ENCODE measurements around the gene CASKIN2.
"Not testable (repeated sequence)": the region's sequence is repeated elsewhere in the genome, so short reads cannot be mapped to it uniquely, and the experiment has no call there.

The CASKIN2 gene

DNA sequence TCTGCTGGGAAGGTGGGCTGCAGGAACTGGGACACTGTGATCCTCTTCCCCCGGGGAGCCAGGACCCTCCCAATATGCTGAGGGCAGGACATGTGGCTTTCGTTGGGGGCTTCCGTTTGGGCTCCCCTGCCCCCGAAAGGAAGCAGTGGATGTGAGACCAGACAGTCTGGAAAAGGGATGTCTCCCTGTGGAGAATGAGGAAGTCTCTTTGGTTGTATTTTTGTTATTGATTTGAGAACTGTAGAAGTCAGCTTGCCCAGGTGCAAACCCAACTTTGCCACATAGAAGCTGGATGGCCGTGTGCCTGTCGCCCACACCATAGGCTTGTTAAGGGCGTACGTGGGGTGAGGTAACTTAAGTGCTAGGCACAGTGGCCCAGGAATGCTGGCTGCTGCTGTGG lies 28.9 kb upstream of the CASKIN2 start:
- DNase-seq: no peak

DNA sequence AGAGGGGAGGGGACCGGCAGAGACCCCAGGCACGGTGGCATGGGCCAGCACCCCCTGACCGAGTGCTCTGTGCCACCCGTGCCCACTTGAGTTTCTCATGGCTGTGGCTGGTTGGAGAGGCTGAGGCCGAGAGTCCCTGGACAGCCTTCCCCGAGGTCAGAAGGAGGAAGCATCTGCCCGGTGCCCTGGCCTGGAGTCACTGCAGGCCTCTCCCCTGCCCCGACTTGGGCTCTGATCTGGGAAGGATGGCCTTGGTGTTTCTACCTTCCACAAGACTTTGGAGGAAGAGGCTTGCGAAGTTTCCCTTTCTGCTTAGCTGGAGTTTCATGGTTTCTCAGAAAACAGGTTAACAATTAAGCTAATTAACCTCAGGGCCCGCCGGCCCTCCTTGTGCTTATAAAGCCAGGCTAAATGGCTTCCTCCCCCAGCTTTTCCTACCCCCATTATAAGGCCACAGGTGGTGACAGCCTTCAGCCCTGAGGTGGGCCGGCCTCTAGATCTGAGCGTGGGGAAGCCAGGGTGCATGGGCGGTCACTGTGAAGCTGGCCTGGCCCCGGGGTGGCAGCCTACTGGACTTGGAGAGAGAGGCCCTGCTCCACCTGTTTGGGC lies 27.5 kb upstream of the CASKIN2 start:
- no peak for DNase-seq

DNA sequence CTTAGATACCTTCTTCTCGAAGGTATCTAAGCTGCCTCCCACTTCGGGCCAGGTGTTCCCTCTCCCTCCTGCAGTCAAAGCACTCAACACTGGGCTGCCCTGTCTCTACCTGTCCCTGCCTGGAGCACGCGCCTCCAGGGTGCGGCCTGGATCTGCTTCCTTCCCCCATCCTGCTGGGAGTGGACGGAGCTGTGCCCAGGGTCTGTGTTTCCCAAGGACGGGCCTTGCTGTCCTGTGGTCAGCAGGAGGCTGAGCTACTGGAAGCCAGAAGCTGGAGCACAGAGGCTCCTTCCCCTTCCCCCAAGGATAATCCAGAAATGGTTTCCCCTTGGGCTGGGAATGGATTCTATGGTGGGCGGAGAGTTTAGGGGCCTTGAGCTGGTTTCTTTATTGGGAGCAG lies 26.9 kb upstream of the CASKIN2 start:
- DNase-seq: no peak

DNA sequence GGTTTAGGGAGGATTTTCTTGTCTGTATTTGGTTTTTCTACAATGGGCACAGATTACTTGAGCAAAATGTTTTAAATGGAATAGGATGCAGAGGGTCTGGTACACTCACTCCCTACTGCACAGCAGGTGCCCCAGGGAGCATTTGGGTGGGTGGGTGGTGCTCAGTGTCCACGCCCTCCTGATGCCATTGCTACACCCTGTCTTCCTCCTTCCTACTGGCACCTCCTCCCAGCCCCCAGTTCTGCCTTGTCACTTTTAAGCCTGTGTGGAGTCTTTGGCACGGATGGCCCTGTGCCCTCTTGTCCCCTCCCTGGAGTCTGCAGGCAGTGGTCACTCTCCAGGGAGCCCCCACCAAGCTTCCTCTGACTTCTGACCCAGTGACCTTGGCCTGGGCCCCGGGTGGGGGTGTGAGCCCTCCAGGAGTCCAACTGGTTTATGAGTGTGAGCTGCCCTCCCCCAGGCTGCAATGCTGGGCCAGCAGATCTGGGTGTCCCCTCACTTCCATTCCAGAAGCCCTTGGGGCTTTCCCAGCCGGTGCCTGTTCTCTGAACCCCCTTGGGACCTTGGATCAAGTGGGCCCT lies 25.7 kb upstream of the CASKIN2 start:
- DNase-seq: no peak

DNA sequence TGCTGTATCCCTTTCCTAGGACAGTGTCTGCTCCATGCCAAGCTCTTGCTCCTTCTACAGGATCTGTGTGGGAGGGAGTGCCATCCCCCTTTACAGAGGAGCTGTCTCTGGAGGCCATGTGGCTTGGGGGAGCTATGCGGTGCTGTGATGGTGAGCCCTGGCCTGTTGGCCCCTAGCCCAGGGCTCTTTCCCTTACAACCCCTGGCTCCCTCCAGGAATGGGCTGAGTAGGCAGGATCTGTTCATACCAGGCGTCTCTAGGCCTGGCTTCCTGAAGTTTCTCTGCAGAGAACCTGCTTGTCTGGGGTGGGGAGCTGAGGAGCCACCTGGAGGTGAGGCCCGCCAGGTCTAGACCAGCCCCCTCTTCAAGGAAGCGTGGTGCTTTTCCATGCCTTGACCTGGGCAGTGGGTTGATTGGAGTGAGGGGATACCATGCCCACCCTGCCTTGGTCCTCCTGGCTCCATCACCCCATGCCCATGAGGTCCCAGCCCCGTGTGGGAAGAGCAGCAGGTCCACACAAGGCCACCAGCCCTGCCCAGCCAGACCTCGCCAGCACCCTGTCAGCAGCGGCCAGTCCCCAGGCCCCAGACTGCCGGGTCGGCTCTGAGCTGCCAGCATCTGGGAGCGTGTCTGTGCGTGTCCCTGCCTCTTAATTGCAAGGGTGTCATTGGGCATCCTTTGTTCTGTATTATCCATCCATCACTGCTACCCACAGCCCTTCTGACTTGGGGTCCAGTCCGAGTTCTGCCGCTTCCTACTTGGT lies 24.8 kb upstream of the CASKIN2 start:
- no peak for DNase-seq

DNA sequence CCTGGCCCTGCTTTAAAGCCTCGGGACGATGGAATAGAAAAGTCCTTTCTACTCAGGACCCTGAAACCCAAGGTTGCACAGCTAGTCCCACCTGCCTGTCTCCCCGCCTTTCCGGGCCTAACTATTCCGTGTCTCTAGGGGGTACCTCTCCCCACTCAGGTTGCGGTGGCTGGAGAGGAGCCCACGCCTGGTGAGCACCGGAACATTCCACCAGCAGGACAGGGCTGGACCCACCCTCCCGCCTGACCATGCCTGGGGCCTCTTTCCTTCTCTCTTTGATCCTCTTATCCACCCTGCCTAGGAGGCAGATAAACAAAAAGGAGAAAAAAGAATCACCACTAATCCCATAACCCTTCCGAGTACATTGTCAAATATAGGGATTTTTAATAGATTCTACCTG lies 21.0 kb upstream of the CASKIN2 start:
- no peak for DNase-seq

DNA sequence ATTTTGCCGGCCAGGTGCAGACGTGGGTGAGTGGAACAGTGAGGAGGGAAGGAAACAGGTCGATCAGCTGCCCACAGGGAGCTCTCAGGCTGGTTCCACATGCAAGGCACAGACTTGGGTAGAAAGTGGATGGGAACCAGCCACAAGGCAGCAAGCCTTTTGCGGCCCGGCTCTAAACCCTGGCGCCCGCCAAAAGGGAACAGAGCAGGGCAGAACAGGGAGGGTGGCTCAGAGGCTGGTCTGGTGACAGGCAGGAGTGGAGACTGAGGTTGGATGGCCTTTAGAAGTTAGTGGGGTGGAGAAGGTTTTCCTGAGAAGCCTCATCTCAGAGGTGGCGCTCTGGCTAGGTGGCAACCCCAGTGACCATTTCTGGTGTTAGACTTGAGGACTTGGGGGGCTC lies 20.5 kb upstream of the CASKIN2 start:
- no peak for DNase-seq

DNA sequence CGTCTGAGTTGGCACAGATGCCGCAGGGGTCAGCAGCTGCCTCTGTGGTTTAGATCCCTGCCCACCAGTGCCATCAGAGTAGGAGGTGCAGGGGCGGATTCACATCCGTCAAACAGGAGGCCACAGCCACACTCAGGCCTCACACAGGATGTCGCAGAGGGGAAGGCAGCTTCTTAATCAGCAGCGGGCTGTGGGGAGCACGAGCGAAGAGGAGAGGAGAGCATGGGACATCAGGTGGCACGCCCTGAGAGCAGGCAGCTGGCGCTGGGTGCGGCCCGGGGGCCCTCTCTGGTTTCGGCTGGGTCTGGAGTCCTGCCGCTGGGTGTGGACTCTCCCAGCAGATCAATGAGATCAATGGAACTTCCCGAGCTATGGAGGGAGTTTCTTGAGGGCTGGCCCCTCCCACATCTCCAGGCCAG lies 19.8 kb upstream of the CASKIN2 start:
- peak; percentile 25 for DNase-seq

DNA sequence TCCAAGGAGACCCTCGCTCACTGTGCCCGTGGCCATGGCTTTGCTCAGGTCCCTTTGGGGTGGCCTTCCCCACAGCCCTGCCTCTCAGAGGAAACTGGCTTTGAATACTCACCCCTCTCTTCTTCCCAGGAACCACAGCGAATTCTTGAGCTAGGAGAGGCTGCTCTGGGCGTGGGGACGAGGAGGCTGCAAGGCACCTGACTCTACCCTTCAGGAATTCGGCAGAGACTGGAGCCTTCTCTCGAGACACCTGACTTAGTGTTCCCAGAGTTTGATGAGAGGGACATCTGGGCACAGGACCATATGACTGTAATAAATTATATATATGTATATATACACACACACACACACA lies 16.4 kb upstream of the CASKIN2 start:
- DNase-seq: no peak

DNA sequence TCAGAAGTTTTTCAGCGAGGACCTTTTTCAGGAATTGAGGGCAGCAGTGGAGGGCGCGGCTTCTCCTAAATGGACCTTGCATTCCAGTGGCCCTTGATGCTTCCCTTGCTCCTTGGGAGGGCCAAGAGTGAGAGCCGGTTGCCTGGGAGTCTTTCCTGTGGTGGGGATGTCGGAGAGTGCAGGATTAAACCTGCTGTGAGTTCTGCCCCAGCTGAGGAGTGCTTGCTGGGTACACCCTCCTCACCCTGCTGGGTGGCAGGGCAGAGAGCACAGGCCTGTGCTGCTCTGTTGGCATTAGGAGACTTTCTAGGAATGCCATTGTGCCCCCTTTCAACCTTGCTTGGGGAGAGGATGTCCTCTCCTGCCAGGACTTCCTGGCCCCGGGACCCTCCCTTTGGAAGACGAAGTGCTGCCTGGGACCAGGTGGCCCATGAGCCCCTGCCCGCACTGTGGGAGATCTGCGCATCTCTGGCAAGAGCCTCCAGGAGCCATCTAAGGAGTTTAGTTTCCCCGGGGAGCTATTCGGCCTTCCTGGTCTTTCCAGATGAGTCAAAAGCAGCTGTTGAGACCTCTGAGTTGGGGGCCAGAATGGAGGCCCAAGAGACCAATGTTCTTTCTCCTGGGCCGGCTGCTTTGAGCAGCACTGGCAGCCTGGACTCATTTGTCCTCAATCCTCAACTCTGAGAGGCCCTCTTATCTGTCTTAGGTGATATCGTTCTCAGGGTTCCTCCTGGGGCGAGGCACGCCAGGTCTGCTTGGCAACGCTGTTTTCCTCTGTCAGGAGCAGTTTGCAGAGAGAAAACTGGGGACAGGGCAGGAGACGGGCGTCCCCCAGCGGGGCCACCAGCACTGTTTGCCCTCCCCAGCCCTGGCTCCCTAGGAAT lies 15.7 kb upstream of the CASKIN2 start:
- DNase-seq: no peak

DNA sequence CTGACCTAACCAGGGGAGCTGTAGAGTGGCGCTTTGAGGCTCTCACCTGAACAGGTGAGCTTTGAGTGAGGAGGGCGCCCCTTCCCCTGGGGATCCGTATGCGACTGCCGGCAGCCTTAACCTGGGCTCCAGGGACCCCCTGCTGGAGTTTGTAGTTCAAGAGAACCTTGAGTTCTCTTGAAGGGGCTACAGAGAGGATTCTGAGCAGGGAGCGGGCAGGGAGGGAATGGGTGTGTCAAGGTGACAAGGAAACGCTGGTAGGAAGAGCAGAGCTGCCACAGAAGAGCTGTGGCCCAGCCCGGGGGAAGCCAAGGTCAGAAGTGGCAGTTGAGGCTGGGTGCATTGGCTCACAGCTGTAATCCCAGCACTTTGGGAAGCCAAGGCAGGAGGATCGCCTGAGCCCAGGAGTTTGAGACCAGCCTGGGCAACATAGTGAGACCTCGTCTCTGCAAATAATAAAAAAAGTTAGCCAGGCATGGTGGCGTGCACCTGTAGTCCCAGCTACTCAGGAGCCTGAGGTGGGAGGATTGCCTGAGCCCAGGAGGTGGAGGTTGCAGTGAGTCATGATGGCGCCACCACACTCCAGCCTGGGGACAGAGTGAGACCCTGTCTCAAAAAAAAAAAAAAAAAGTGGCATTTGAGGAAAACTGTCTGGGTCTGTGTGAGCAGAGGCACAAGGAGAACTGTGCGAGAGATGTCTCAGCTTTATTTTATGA lies 11.4 kb upstream of the CASKIN2 start:
- DNase-seq: no peak

DNA sequence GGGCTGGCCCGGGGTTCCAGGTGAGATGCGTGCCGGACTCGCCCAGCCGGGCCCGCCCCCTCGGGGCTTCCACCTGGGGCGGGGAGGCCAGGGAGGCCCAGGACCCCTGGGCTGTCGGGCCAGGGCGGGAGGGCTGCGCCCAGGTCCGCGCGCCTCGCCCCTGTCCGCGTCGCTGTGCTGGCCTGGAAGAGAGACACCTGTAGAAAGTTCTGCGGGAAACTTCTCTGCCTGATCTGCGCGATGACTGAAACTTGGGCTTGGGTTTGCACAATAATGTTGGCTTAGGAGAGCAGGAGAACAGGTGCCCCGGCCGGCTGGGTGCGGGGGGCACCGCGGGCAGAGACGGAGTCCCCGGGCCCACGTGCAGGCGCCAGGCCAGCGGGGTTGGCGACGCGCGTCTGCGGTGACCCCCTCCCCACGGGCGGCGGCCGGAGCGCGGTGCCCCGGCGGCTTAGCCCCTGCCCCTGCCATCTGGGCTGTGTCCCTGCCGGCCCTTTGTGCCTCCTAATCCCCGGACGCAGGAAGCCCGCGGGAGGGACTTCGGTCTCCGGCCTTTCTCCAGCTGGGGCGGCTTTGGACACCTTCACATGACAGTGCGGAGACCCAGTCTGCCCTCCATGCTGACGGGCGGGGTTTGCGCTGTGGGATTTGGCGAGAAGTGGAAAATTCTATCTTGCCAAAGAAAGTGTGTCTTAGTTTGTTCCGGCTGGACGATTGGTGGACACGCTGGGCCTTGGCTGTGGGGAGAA lies 10.6 kb upstream of the CASKIN2 start:
- no peak for DNase-seq

DNA sequence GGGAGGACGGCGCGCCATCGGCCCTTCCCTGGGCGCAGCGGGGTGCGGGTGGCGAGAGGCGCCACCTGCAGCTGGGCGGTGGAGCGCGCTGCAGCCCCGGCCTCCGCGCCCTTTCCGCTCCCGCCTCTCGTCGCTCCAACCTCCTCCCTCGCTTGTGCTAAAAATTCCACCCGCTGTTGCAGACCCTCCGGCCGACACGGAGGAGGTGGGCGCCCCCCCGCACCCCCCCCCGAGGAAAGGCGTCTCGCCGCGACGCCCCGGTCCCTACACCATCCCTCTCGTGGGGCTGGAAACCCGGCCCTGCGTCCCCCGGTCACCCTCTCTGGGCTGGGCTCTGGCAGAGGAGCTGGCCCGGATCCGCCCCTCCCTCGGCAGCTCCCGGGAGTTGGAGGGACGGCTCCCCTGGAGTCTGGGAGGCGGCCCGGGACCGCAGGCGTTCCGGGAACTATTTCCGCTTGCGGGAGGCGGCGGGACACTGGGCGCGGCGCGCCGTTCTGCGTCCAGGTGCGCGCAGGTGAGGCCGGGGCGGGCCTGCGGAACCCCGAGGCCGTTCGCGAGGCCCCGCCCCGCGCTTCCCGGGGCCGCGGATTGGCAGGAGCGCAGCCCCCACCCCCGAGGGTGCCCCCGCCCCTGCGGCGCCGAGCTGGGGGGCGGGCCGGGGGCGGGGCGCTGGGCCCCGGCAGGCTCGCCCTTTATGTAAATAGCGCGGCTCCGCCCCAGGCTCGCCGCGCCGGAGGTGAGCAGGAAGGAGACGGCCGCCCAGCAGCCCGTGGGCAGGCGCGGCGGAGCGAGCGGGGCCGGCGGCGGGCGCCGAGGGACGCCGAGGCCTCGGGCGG lies 9.9 kb upstream of the CASKIN2 start, which contains the start of gene LLGL2:
LLGL2 (plus strand) TSS at position 728 of the 836 bp plus-strand sequence. CDS start 17,730 bp downstream, outside the sequence.
- DNase-seq: peak; percentile 78

DNA sequence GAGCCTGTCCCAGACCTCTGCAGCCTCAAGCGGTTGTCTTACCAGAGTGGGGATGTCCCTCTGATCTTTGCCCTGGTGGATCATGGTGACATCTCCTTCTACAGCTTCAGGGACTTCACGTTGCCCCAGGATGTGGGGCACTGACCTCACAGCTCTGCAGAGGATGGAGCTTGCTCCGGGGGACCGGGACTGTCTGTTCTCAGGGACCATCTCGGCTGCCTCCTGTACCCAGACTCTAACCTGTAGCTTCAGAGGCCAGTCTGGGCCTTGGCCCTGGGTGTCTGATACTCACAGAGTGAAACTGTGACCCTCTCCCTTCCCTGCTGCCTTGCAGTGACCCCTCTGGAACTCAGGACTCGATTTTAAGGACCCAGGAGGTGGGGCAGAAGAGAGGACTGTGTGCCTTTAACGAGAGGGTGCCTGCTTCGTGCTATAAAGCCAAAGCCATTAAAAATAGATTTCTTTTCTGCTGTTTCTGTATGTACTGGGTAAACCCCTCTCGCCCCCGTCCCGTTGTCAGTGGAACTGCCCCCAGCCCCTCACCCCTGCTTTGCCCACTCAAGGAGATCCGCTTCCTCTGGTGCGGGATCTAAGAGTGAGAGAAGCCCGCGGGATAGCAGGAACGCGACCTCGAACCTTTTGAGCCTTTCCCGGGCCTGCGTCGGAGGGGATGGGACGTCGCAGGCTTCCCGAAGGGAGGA lies 9.1 kb upstream of the CASKIN2 start:
- DNase-seq: no peak

DNA sequence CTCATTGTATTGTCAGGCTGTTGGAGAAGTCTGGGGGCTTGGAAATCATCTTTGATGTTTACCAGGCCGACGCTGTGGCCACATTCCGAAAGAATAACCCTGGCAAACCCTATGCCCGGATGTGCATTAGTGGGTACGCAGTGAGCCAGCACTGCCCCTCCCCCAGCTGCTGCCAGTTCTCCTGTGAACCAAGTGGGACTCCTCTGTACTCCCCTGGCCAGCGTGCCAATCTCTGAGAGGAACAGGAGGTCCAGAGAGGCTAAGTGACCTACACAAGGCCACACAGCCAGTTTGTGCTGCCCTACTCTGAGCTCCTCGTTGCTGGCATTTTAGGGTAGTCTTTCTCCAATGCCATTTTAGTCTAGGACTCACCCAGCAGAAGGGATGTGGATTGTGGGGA lies 8.3 kb upstream of the CASKIN2 start:
- DNase-seq: no peak

DNA sequence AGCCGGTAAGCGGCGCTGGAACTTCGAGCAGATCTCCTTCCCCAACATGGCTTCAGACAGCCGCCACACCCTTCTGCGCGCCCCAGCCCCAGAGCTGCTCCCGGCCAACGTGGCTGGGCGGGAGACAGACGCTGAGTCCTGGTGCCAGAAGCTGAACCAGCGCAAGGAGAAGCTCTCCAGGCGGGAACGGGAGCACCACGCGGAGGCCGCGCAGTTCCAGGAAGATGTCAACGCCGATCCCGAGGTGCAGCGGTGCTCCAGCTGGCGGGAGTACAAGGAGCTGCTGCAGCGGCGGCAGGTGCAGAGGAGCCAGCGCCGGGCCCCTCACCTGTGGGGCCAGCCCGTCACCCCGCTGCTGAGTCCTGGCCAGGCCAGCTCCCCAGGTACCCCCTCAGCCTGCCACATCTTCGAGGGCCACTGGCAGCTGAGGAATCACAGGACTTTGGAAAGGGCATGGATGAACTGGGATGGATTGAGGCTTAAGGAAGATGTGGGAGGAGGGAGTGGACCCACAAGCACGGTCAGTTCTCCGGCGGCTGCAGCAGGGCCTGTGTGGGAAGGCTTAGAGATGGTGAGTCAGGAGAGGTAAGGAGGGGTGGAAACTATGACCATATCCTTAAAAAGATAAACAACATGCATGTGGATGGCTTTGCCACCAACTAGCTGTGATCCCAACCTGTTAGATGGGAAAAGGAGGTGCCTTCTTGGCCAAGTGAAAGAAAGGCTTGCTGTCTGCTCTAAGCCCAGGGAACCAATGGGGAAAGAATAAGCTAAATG lies 6.8 kb upstream of the CASKIN2 start:
- DNase-seq: no peak

DNA sequence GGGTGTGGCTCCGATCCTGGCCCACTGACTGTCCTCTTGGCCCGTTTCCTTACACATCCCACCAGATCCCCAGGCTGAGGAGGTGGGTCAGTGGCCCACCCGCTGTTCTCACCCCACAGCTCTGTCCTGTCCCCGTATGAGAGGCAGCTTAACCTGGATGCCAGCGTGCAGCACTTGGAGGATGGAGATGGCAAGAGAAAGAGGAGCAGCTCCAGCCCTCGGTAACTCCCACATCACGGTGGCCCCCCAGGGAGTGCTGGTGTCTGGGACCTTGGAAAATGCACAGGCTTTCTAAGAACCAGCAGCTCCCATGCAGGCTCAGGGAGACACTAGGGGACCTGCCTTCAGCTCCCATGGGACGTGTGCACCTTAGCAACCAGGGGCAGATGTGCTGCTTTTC lies 6.0 kb upstream of the CASKIN2 start:
- DNase-seq: no peak

DNA sequence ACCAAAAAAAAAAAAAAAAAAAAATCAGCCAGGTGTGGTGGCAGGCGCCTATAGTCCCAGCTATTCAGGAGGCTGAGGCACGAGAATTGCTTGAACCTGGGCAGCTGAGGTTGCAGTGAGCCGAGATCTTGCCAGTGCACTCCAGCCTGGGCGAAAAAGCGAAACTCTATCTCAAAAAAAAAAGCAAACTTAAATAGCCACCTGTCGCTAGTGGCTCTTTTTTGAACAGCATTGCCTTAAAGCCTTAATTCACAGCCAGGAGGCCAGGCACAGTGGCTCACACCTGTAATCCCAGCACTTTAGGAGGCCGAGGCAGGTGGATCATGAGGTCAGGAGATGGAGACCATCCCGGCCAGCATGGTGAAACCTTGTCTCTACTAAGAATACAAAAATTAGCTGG lies 5.1 kb upstream of the CASKIN2 start:
- DNase-seq: not testable (repeated sequence)

DNA sequence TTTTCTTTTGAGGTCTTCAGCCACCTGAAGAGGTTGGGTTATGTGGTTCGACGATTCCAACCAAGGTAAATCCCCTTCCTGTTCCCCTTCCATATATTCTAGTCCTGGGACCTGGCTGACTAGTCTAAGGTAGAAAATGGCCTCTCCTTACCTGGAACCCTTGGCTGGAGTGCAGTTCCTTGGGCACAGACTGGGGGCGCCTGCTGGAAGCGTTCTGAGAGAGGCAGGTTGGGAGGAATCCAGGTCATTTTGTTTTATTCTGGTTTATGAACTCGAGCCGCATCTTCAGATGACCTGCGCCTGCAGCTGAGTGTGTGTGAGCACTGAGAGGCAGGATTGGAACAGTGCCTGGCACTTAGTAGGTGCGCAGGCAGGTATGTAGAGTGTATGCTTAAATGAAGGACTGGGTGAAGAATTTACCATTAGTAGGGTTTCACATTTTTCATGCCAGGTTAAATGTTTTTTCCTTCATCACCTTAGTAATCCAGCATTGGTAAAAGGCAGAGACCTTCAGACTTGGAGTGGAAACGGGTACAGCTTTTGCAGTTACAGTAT lies 3.7 kb upstream of the CASKIN2 start:
- no peak for DNase-seq

Measured in effector CD4-positive, alpha-beta T cell (primary cell).